GM18507 (cell line): ENCODE data around the gene HKDC1.

ENCODE experiments used
- DNase-seq: peaks from one replicate; pipeline ENCODE4 v3.0.0; 2011; ENCODE audit warnings: low read depth; ENCODE audit not compliant: insufficient read length; ENCODE audit errors: extremely low spot score
- FAIRE-seq: peaks from 2 replicates; lab custom pipeline; 2011; peaks lifted over from hg19 to GRCh38; lab: Jason Lieb, UNC

The HKDC1 gene

DNA sequence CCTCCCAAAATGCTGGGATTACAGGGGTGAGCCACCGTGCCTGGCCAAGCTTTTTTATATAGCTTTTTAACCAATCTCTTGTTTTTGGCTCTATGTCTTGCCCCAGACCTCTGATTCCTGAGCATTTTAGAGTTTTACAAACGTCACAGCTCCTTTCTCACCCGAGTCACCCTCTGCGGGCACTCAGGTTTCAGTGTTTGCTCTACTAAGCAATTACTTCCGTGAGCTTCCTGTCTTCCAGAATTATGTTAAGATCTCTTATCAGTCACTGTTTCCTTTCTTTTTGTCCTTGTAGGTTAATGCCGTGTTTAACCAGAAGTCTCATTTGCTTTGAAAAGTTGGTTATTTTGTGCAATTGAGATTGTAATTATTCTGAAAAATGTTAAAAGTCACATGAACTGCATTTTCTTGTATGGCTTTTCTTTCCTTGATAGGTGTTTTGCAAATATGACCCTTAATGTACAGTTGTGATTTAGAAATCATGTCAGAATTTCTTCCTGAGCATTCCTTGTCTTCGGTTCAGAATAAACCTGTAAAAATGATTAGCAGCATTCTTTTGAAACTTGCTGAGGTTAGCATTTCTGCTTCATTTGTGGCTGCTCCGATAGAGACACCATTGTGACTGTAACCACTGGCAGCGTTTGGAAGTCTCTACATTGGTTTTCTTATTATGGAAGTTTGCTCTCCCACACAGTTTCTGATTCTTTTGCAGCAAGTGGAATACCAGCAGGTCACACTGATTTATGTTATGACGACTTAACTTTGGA is 4.5 kb upstream of the HKDC1 start:
- DNase-seq = no peak

DNA sequence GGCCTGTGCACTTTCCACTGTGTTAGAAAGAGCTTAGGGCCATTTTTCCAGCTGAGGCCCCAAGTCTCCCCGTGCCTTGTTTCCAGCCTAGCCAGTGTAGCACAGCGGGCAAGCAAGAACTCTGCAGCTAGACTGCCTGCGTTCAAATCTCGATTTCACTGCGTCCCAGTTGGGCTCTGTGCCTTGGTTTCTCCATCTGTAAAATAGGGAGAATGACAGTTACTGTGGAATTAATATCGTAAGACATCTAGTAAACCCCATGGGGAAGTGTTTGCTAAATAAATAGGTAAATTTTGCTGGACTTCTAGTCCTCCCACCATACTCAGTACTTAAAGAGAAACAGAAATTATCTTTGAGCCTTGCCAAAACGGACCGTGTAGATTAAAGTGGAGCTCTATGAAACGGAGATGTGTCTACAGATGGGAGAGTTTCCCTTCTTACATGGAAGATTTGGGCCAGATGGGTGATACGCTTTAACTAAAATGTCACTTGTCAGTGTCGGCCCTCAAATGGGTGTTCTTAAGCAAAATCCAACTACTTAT is 3.5 kb upstream of the HKDC1 start:
- FAIRE-seq (no peak), DNase-seq (no peak)

More for the DNA sequence above, 4.5 kb upstream of the HKDC1 start:
- FAIRE-seq = no peak

DNA sequence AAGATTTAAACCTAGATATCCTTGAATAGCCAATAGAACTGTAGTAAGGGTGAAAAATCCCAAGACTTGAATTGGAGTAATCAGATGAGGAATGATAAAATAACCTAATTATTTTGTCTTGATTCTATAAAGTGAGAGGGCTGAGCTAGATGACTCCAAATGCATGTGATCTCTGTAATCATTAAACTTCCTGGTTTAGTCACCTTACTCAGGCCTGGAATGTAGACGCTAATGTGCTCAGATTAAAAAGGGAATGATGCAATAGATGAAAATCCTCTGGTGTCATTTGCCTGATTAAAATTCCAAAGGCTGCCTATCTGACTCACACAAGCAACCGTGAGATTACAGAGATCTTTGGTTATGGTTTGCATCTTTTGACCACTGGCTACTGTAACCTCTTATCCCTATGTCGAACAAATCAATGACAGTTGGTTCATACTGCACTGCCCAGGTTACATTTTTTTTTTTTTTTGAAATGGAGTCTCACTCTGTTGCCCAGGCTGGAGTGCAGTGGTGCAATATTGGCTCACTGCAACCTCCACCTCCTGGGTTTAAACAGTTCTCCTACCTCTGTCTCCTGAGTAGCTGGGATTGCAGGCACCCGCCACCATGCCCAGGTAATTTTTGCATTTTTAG is 2.9 kb upstream of the HKDC1 start:
- DNase-seq (no peak), FAIRE-seq (no peak)

DNA sequence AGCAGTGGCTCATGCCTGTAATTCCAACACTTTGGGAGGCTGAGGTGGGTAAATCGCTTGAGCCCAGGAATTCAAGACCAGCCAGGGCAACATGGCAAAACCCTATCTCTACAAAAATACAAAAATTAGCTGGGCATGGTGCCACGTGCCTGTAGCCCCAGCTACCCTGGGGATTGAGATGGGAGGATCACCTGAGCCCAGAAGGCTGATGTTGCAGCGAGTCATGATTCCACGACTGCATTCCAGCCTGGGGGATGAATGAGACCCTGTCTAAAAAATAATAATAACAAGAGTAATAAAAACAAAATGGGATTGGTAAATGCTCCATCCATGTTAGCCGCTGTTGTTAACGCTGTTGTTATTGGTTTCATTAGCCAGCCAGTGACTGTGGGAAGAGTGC is 1.3 kb upstream of the HKDC1 start:
- DNase-seq (no peak), FAIRE-seq (no peak)

DNA sequence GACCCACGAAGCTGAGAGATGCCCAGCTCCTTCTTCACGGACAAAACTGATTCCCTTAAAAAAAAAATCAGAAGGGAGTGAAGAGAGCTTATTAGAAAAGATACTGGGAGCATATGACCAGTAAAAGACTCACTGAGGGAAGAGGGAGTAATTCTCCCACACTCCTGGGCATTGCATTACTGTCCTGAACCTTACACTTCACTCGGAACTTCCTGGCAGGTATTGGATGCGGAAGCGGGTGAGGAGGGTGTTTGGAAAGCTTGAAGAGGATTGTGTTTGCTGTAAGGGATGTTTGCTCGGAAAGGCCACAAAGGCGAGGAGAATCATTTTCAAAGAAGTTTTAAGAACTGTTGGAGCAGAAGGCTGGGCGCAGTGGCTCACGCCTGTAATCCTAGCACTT is 375 bp downstream of the HKDC1 start:
- DNase-seq = no peak
- no peak for FAIRE-seq

DNA sequence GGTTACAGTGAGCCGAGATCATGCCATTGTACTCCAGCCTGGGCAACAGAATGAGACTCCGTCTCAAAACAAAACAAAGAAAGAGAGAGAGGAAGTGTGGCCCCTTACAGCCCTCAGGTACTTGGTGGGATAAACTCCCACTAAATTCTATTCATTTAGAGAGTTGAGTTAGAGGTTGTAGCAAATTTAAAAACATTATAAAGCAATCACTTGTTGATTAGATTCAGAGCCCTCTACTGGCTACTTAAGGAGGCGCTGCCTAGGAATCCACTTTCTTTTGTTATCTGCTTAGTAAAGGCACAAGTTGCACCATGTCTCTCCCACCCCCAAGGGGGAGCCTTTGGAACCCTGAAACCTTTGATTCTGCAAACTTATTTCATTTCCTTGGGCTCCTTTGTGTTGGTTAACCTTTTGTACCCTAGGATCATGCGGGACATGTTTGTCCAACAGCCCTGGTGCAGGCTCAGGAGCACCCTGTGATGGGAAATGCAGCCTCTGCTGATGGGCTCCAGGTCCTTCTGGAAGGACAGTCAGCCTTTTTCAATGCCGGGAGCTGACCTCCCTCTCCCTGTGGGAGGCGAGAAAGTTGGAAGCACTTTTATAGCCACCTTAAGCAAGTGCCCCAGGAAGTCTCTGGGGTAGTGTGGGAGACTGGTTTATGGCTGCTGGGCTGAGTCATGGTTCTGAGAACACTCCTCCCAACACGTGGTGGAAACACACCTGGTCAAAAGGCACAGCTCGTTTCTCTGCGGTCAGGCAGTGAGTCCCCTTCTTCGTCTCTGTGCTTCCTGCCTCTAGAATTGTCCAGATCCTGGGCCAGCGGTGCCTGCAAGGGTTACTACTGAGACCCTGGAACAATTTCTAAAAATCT is 2.3 kb downstream of the HKDC1 start:
- DNase-seq (peak; percentile 76), FAIRE-seq (peak; percentile 94)

DNA sequence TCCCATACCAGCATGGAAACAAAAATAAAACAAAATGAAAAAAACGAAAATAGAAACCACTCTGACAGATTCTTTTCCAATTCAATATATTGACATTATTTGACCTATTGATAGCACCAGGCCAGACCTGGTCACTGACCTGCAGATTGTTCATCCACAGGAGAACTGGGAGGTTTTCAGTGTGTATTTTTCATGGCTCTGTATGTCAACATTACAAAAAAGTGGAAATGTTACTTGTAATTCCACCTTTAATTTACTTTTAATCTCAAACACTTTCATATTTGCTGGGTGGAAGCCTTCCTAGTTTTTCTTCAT is 2.9 kb downstream of the HKDC1 start:
- FAIRE-seq = no peak
- no peak for DNase-seq

DNA sequence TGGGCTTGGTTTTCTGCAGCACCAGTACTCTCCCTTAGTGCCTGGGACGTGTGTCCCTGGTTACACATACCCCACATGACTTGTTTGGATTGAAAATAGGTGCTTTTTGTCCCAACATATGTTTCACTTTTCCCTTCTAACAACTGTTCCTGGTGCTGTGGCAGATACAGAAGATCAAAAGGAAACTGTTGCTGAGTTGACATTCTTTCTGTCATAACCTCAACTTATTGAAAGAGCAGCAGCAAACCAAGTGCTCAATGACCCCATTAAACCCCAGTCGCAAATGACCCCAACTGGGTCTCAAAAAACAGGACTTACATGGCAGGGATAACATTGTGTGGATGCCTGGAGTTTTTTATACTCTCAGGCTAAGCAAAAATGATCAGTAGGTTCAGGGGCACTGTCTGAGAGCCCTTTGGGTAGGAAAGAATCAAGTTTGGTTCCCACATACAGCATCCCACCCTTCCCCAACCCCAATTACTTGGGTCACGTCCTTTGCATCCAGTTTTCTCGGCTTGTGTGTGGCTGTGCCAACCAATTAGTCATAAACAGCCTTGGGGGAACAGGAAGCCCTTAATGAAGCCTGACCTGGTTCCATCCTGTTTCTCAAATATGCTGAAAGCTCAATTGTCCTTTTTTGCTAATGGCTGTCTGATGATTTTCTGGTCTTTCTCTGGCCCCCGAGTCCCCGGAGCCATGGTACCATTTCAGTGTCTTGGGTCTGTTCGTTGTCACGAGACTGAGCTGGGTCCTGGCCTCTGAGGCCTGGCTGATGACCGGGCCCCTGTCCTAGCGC is 4.9 kb downstream of the HKDC1 start:
- no peak for DNase-seq
- no peak for FAIRE-seq

DNA sequence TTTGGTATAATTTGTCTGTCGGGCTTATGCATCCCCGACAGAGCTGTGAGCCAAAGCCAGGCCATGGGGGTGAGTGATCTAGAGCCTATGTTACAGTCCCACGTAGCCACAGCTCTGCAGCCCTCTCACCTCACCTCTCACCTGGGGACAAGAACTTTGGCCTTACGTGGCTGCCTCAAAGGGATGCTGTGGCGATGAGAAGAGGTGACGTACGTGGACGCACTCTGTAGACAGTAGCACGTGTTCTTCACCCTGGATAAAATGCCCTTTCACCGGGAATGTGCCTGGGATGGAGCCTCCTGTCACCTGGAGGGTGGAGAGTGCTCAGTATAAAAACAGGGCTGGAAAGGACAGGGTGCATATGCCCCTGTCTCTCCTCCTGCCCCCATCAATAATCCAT is 5.5 kb downstream of the HKDC1 start:
- DNase-seq (no peak), FAIRE-seq (no peak)

DNA sequence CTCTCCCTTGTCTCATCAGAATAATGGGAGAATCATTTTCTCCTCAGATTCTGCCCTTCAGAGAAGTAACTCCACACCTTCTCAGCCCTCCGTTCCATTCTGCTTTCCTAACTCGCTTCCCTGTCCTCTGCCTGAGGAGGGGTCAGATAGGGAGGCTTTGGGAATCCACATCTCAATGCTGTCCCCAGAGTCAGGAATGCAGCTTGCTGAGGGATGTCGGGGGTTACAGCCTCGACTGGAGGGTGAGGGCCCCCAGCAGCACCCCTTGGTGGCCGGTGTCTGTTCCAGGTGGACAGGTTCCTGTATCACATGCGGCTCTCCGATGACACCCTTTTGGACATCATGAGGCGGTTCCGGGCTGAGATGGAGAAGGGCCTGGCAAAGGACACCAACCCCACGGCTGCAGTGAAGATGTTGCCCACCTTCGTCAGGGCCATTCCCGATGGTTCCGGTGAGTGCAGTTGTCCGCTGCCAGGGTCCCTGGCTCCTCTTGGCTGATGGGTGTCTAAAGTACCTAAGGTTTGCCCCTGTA is 6.9 kb downstream of the HKDC1 start:
- FAIRE-seq = no peak
- no peak for DNase-seq

DNA sequence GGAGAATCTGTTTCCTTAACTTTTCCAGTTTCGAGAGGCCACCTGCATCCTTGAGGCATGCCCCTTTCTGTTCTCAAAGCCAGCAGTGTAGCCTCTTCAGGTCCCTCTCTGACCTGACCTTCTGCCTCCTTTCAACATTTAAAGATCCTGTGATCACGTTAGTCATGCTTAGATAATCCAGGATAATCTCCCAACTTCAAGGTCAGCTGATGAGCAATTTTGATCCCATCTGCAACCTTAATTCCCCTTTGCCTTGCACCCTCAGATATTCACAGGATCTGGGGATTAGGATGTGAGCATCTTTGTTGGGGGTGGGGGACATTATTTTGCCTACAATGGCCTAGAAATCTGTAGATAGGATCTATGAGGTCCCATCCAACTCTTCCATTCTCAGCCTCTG is 8.0 kb downstream of the HKDC1 start:
- no peak for DNase-seq
- no peak for FAIRE-seq

DNA sequence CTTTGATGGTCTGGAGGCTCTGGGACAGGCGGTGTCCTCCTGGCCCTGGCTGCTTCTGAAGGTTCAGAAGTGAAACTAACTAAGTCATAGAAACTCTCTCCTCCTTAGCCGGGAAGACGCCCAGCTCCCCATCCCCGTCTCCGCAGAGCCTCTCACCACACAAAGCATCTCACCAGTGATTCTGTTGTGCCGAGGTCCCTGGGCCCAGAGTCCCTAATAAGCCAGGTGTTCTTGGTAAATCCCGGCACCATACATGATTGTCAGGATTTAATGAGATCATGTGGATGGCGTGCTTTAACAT is 9.4 kb downstream of the HKDC1 start:
- DNase-seq (no peak), FAIRE-seq (no peak)

DNA sequence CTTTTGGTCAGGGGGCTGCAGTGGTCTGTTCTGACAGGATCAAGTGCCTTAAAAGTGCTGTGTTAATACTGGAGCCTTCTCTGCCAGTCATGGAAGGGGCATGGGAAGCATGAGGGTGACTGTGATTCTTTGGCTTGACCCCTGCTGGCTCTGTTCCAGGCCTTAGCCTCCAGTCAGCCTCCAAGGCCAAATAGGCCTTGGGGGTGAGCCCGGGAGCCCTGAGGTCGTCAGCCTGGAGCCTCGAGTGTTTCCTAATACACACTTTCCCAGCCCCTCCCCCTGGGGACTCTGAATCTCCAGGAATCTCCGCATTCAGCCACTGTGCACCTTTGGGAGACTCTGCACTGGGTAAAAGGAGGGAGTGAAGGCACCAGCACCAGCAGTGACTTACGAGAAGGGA is 10.0 kb downstream of the HKDC1 start:
- DNase-seq (no peak), FAIRE-seq (no peak)

DNA sequence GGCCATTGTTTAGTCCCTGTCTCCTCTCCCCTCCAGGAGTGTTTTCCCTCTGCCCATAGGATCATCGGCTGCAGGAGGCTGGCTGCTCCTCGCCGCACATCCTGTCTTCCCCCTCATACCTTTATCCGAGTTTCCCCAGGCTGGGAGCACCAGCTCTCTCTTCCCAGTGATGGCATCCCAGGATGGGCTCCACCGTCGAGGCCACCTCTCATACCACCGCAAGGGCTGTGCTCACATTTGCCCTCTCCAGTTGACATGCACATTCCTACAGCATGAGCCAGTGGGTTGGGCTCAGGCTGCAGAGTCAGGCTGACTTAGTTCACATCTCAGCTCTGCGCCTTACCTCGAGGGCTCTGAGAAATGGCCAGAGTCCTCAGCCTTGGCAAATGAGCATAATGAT is 12.1 kb downstream of the HKDC1 start:
- FAIRE-seq = no peak
- DNase-seq = no peak

DNA sequence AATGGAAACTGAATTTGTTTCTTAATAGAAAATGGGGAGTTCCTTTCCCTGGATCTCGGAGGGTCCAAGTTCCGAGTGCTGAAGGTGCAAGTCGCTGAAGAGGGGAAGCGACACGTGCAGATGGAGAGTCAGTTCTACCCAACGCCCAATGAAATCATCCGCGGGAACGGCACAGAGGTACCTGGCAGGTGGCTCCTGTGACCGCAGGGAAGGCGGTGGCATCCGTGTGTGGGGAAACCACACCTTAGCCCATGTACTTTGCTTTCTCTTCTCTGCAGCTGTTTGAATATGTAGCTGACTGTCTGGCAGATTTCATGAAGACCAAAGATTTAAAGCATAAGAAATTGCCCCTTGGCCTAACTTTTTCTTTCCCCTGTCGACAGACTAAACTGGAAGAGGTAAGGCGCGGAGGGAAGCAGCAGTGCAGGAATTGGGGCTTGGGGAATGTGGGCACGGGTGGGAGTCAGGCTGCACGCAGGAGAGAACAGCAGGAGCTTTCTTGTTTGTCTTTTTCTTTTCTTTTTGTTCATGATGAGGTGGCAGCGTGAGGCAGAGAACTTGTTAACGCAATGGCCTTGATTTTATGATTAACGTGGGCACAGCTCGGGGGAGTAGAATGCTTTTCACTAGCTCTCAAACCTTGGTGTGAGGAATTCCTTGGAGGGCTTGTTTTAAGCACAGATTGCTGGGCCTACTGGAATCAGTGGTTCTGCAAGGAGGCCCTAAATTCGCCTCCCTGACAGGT is 12.8 kb downstream of the HKDC1 start:
- no peak for DNase-seq
- FAIRE-seq = no peak

DNA sequence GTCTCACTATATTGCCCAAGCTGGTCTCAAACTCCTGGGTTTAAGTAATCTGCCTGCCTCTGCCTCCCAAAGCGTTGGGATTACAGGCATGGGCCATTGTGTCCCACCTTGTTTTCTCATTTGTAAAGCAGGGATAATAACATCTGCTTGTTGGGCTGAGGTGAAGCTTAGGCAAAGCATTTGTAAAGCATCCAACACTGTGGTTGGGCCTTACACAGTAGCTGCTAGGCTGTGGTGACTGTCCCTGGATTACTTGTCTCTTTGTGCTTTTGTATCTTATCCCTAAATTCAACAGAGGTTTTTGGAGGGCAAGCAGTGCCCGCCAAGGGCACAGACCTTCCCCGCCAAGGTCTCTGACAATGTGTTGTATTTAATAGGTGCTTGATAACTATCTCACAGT is 14.3 kb downstream of the HKDC1 start:
- FAIRE-seq (no peak), DNase-seq (no peak)

DNA sequence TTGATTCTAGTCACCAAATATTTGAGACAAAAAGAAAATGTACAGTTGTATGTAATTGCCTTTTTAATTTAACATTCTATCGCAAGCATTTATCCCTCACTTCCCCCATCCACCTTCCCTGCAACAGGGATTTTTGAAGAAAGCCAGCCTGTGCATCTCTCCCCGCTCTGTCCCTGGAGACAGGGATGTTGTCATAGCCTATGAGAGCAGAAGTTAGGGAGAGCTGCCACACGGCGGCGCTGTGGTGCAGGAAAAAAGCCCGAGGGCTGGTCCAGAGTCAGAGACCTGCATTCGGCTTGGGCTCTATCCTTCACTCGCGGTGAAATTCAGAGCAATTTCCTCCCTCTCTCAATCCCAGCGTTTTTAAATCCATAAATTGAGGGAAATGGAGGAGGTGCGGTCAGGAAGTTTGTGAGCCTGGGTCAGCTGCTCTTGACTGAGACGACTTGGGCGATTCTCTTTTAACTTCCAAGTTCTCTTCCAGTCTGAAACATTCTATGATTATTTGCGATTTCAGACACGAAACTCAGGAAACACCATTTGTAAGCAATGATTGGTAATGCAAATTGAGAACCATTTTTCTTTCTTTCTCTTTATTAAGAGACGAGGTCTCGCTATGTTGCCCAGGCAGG is 17.5 kb downstream of the HKDC1 start:
- DNase-seq = peak; percentile 62
- peak; percentile 88 for FAIRE-seq

DNA sequence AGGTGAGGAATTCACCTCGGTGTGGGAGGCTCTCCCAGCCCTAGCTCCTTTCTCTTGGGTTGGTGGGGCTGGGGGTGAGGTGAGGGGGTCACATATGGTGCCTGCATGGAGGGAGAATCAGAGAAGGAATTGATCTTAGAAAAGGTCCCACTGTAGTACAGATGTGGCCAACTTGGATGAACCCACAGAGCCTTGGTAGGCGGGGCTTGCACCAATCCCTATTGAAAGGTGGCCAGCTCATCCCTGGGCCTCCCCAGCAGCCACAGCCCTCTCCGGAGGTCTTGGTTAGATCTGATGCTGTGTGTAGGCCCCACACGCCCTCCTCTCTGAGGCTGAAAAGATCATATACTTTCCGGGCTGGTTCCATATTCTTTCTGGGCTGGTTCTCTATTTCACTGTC is 19.0 kb downstream of the HKDC1 start:
- FAIRE-seq (no peak), DNase-seq (no peak)
